H9 (cell line): Measurements from ENCODE around the gene NPPC. TPM values are rescaled to one million over a fixed set of nuclear protein-coding genes. Genes with fewer than 3 reads are reported as not detected.

ENCODE experiments used
- DNase-seq: peaks from one replicate; pipeline ENCODE4 v3.0.0-alpha.2; 2017
- H2AFZ ChIP-seq: one replicate; pipeline ENCODE4 v1.6.1; 2013; ENCODE audit warnings: mild to moderate bottlenecking, low read length, control low read depth, moderate library complexity
- H2AK5ac ChIP-seq: 2 replicates; pipeline ENCODE4 v1.6.1; 2013; ENCODE audit warnings: low read length, control low read depth, mixed read lengths; ENCODE audit not compliant: insufficient read length
- H2BK120ac ChIP-seq: one replicate; pipeline ENCODE4 v1.6.1; 2013; ENCODE audit warnings: low read depth, mild to moderate bottlenecking, low read length, control low read depth, inconsistent platforms; ENCODE audit not compliant: poor library complexity, severe bottlenecking
- H2BK12ac ChIP-seq: 2 replicates; pipeline ENCODE4 v1.6.1; 2013; ENCODE audit warnings: low read length, control low read depth, mixed read lengths, low read depth; ENCODE audit not compliant: insufficient read length
- H2BK15ac ChIP-seq: 2 replicates; pipeline ENCODE4 v1.6.1; 2013; ENCODE audit warnings: low read depth, low read length, control low read depth
- H2BK20ac ChIP-seq: one replicate; pipeline ENCODE4 v1.6.1; 2013; ENCODE audit warnings: low read depth, mild to moderate bottlenecking, low read length, control low read depth, inconsistent platforms; ENCODE audit not compliant: poor library complexity, severe bottlenecking
- H2BK5ac ChIP-seq: 2 replicates; pipeline ENCODE4 v1.6.1; 2013; ENCODE audit warnings: low read length, control low read depth, mixed read lengths; ENCODE audit not compliant: insufficient read length
- H3K14ac ChIP-seq: 2 replicates; pipeline ENCODE4 v1.6.1; 2013; ENCODE audit warnings: low read length, control low read depth; ENCODE audit not compliant: insufficient read depth
- H3K18ac ChIP-seq: 2 replicates; pipeline ENCODE4 v1.6.1; 2013; ENCODE audit warnings: low read depth, mild to moderate bottlenecking, mixed read lengths, low read length, control low read depth; ENCODE audit not compliant: insufficient read length
- H3K23ac ChIP-seq: 2 replicates; pipeline ENCODE4 v1.6.1; 2013; ENCODE audit warnings: low read length, control low read depth, mixed read lengths, low read depth; ENCODE audit not compliant: insufficient read length
- H3K23me2 ChIP-seq: 2 replicates; pipeline ENCODE4 v1.6.1; 2013; ENCODE audit warnings: low read depth, mild to moderate bottlenecking, mixed read lengths, low read length, control low read depth; ENCODE audit not compliant: insufficient read length, poor library complexity, severe bottlenecking
- H3K27ac ChIP-seq: 2 replicates; pipeline ENCODE4 v1.5.1; 2013; ENCODE audit warnings: low read length, control low read depth, mixed read lengths, low read depth; ENCODE audit not compliant: insufficient read length
- H3K27me3 ChIP-seq: 2 replicates; pipeline ENCODE4 v1.6.1; 2013; ENCODE audit warnings: low read length, control low read depth, inconsistent platforms; ENCODE audit not compliant: insufficient read depth
- H3K4ac ChIP-seq: 2 replicates; pipeline ENCODE4 v1.6.1; 2013; ENCODE audit warnings: low read depth, mild to moderate bottlenecking, control low read depth, inconsistent platforms, low read length, moderate library complexity
- H3K4me1 ChIP-seq: 2 replicates; pipeline ENCODE4 v1.6.1; 2013; ENCODE audit warnings: low read length, control low read depth, inconsistent platforms; ENCODE audit not compliant: insufficient read depth
- H3K4me2 ChIP-seq: 2 replicates; pipeline ENCODE4 v1.6.1; 2013; ENCODE audit warnings: low read length, control low read depth, mixed read lengths; ENCODE audit not compliant: insufficient read length, insufficient read depth
- H3K56ac ChIP-seq: 2 replicates; pipeline ENCODE4 v1.6.1; 2013; ENCODE audit warnings: low read depth, mild to moderate bottlenecking, mixed read lengths, low read length, control low read depth; ENCODE audit not compliant: insufficient read length
- H3K79me1 ChIP-seq: 2 replicates; pipeline ENCODE4 v1.6.1; 2013; ENCODE audit warnings: low read depth, mild to moderate bottlenecking, moderate library complexity, low read length, control low read depth, inconsistent platforms; ENCODE audit not compliant: insufficient read depth, poor library complexity, severe bottlenecking
- H3K79me2 ChIP-seq: 2 replicates; pipeline ENCODE4 v1.6.1; 2013; ENCODE audit warnings: low read length, control low read depth, inconsistent platforms; ENCODE audit not compliant: insufficient read depth
- H3K9ac ChIP-seq: 2 replicates; pipeline ENCODE4 v1.6.1; 2013; ENCODE audit warnings: low read length, control low read depth, mixed read lengths; ENCODE audit not compliant: insufficient read length; ENCODE audit errors: extremely low read depth
- H3K9me3 ChIP-seq: one replicate; pipeline ENCODE4 v1.6.1; 2013; ENCODE audit warnings: low read depth, low read length, inconsistent platforms; ENCODE audit not compliant: control insufficient read depth
- H3T11ph ChIP-seq: one replicate; pipeline ENCODE4 v1.6.1; 2013; ENCODE audit warnings: mild to moderate bottlenecking, low read length, control low read depth, inconsistent platforms
- H4K20me1 ChIP-seq: one replicate; pipeline ENCODE4 v1.6.1; 2013; ENCODE audit not compliant: control insufficient read depth, insufficient read length, insufficient read depth
- H4K5ac ChIP-seq: 2 replicates; pipeline ENCODE4 v1.6.1; 2013; ENCODE audit warnings: low read depth, mild to moderate bottlenecking, mixed read lengths, low read length, control low read depth; ENCODE audit not compliant: insufficient read length
- H4K8ac ChIP-seq: replicated peaks from 2 replicates; pipeline ENCODE4 v1.6.1; 2013; ENCODE audit warnings: low read length, control low read depth, mixed read lengths, low read depth; ENCODE audit not compliant: insufficient read length
- H4K91ac ChIP-seq: 2 replicates; pipeline ENCODE4 v1.6.1; 2013; ENCODE audit warnings: low read depth, mild to moderate bottlenecking, moderate library complexity, mixed read lengths, low read length, control low read depth; ENCODE audit not compliant: insufficient read length
- H3K27ac Mint-ChIP-seq, 3 experiments: 2 replicates in 2 of 3; 3 replicates in 1 of 3; pipeline ENCODE4 v1.8.0; 2020 to 2021; ENCODE audit warnings: mixed read lengths in 3 of 3, mild to moderate bottlenecking in 1 of 3, moderate library complexity in 1 of 3
- H3K27me3 Mint-ChIP-seq: 2 replicates; pipeline ENCODE4 v1.8.0; 2021; ENCODE audit warnings: low read depth, mild to moderate bottlenecking, moderate library complexity, mixed read lengths
- H3K36me3 Mint-ChIP-seq, 3 experiments: 2 replicates in 2 of 3; 3 replicates in 1 of 3; pipeline ENCODE4 v1.8.0; 2020 to 2021; ENCODE audit warnings: low read depth in 3 of 3, mixed read lengths in 3 of 3; ENCODE audit not compliant: insufficient read depth in 1 of 3
- H3K4me1 Mint-ChIP-seq, 2 experiments: 2 replicates each; pipeline ENCODE4 v1.8.0; 2020; ENCODE audit warnings: mixed read lengths in 2 of 2
- H3K4me3 Mint-ChIP-seq, 2 experiments: 2 replicates in 1 of 2; 3 replicates in 1 of 2; pipeline ENCODE4 v1.8.0; 2020 to 2021; ENCODE audit warnings: mild to moderate bottlenecking in 2 of 2, mixed read lengths in 2 of 2, moderate library complexity in 1 of 2
- H3K9me3 Mint-ChIP-seq, 2 experiments: 2 replicates in 1 of 2; 3 replicates in 1 of 2; pipeline ENCODE4 v1.8.0; 2020; ENCODE audit warnings: mild to moderate bottlenecking in 2 of 2, mixed read lengths in 2 of 2, moderate library complexity in 1 of 2
- CTCF ChIP-seq: fragments of 200-600 bp; sonication (generic); conservative IDR thresholded peaks from 3 replicates; pipeline ENCODE4 v1.8.0; 2021; ENCODE audit warnings: antibody characterized with exemption, mild to moderate bottlenecking
- WGBS: extraction: QIAGEN DNeasy Blood & Tissue Kit; methylation state at CpG from one replicate; pipeline ENCODE4 v1.1.7; 2013; ENCODE audit warnings: missing lambda C conversion rate, low lambda C conversion rate, mixed read lengths; ENCODE audit not compliant: insufficient read length; ENCODE audit errors: extremely low coverage; 5-methylcytosine and 5-hydroxymethylcytosine counted together
- total RNA-seq: library from RNA; stranded (reverse); gene quantifications from 2 replicates; pipeline ENCODE4 v1.2.1, GENCODE V29; 2021

Gene NPPC
- total RNA-seq, 1 experiment from 2014 or later, result 1.1 TPM

- H2AFZ ChIP-seq, result no peak overlapping the region
Measured at GRCh38 chr2:231955758-231956472, 29.7 kb upstream of the NPPC start.

More at GRCh38 chr2:231955758-231956472, 29.7 kb upstream of the NPPC start:
- peaks cover 3% of the 10 kb centered on the region; the same call in 1 of the 2 replicates for H3K4me1 ChIP-seq
- no peak for DNase-seq
- peaks cover 2% of the 10 kb centered on the region for H3K23me2 ChIP-seq
- no peaks in the 10 kb centered on the region for H3K9me3 ChIP-seq
- H3K27ac ChIP-seq, result no peak overlapping the region
- TF ChIP-seq CTCF, result no peak
- H3K4me1 Mint-ChIP-seq, result peaks cover 2 to 5% of the 10 kb centered on the region in 2 experiments
- H3K36me3 Mint-ChIP-seq, result peaks cover 0 to 3% (median 2%) of the 10 kb centered on the region in 3 experiments; a peak in 3 of 7 replicates
- H3K9ac ChIP-seq, result no peak overlapping the region
- no peak overlapping the region for H2AK5ac ChIP-seq
- no peaks in the 10 kb centered on the region for H3K27me3 ChIP-seq
- H2BK5ac ChIP-seq, result no peak overlapping the region
- no peak overlapping the region for H3K14ac ChIP-seq
- H4K8ac ChIP-seq, result no peak overlapping the region
- no peaks in the 10 kb centered on the region for H4K20me1 ChIP-seq
- no peak overlapping the region for H2BK20ac ChIP-seq
- no peak overlapping the region for H3T11ph ChIP-seq
- peak overlapping the region in 1 of 3 experiments; percentile 57; a peak in 1 of 7 replicates for H3K27ac Mint-ChIP-seq
- no peak overlapping the region for H3K56ac ChIP-seq
- no peak overlapping the region for H3K4me2 ChIP-seq
- H2BK120ac ChIP-seq, result no peak overlapping the region
- H3K4me3 Mint-ChIP-seq, result no peak overlapping the region
- no peak overlapping the region for H3K23ac ChIP-seq
- no peaks in the 10 kb centered on the region for H3K79me1 ChIP-seq
- no peak overlapping the region for H2BK15ac ChIP-seq
- no peak overlapping the region for H3K4ac ChIP-seq
- no peaks in the 10 kb centered on the region for H3K79me2 ChIP-seq
- no peak overlapping the region for H2BK12ac ChIP-seq
- no peak overlapping the region for H4K5ac ChIP-seq
- peaks cover 5 to 6% of the 10 kb centered on the region in 2 experiments; a peak in 4 of 5 replicates for H3K9me3 Mint-ChIP-seq
- no peak overlapping the region for H3K18ac ChIP-seq
- H3K27me3 Mint-ChIP-seq, result peaks cover 13% of the 10 kb centered on the region
- no peak overlapping the region for H4K91ac ChIP-seq
- no CpG with 5 or more reads among the region's 8 CpGs for WGBS
